Esophagus muscularis mucosa (tissue), 3 donors: ENCODE results near the gene ITPKC.

Source experiments
- EP300 ChIP-seq: sonication (generic); formaldehyde crosslinking; IDR thresholded peaks from one replicate; pipeline ENCODE4 v1.6.1; 2017; ENCODE audit warnings: antibody characterized with exemption
- TF ChIP-seq, protein P1 (sequence below), 3 experiments: fragments of 200-600 bp in 2 of 3; fragments of 450-650 bp in 1 of 3; sonication (generic) in 2 of 3; IDR thresholded peaks; one replicate each; pipeline ENCODE4 v1.5.1; 2017 to 2019; ENCODE audit warnings: antibody characterized with exemption in 3 of 3, mild to moderate bottlenecking in 2 of 3, moderate library complexity in 1 of 3

DNA sequence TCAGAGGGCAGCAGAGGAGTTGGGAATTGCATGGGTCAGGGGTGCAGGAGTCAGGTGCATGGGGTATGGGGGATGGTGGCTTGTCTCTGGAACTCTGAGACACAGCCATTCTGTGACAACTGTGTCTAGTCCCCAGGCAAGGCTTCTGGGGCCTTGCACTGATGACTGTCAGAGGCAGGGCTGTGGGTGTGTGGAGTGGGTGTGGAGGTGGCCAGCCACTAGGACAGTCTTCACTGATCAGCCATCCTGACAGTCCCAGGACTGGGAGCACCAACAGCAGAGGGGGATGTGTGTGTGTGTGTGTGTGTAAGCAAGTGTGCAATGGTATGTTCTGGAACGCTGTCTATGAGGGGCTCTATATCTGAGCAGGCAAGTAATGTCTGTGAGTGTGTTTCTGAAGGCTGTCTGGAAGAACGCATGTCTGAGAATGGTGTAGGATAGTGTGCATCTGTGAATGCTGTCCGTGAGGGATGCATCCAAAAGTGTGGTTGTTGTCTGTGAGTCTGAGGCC lies 31.8 kb upstream of the ITPKC start:
- TF ChIP-seq, protein P1, sequence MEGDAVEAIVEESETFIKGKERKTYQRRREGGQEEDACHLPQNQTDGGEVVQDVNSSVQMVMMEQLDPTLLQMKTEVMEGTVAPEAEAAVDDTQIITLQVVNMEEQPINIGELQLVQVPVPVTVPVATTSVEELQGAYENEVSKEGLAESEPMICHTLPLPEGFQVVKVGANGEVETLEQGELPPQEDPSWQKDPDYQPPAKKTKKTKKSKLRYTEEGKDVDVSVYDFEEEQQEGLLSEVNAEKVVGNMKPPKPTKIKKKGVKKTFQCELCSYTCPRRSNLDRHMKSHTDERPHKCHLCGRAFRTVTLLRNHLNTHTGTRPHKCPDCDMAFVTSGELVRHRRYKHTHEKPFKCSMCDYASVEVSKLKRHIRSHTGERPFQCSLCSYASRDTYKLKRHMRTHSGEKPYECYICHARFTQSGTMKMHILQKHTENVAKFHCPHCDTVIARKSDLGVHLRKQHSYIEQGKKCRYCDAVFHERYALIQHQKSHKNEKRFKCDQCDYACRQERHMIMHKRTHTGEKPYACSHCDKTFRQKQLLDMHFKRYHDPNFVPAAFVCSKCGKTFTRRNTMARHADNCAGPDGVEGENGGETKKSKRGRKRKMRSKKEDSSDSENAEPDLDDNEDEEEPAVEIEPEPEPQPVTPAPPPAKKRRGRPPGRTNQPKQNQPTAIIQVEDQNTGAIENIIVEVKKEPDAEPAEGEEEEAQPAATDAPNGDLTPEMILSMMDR (IDR thresholded peaks at IDR 0.05), result no peak
- no peak for TF ChIP-seq EP300
